ENCODE measurements around the gene BNIP2. TPM values are rescaled to one million over a fixed set of nuclear protein-coding genes. Genes with fewer than 3 reads are reported as not detected.
"Not testable (repeated sequence)": the region's sequence is repeated elsewhere in the genome, so short reads cannot be mapped to it uniquely, and the experiment has no call there.

BNIP2 gene
- total and polyA plus RNA-seq, 2 donors, result 63.9 to 66.9 TPM

DNA sequence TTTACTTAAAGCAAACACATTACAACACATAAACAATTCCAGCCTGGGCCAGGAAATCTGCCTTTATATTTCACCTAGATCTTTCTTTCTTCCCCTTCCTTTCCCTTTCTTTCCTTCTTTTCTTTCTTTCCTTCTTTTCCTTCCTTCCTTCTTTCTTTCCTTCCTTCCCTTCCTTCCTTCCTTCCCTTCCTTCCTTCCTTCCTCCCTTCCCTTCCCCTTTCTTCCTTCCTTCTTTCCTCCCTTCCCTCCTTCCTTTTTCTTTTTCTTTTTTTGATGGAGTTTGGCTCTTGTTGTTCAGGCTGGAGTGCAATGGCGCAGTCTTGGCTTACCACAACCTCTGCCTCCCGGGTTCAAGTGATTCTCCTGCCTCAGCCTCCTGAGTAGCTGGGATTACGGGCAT is 24.1 kb upstream of the BNIP2 start:
- Histone ChIP-seq H3K9me3 (ENCODE audit: control insufficient read depth in 2 of 2, insufficient read depth in 1 of 2, low read length in 1 of 2) (no peaks in the 10 kb centered on the region), H3K4me1 (ENCODE audit: control insufficient read depth in 2 of 2, insufficient read depth in 2 of 2, low read length in 2 of 2) (no peaks in the 10 kb centered on the region), H3K36me3 (ENCODE audit: control insufficient read depth in 2 of 2, insufficient read depth in 2 of 2, low read length in 1 of 2) (no peaks in the 10 kb centered on the region), H3K27ac (ENCODE audit: low read depth in 1 of 2, low read length in 1 of 2) (no peak overlapping the region), H3K27me3 (ENCODE audit: control insufficient read depth in 2 of 2, insufficient read depth in 1 of 2, low read length in 1 of 2) (no peaks in the 10 kb centered on the region), H3K4me3 (ENCODE audit: low read length in 2 of 2) (no peak overlapping the region)
- 98% methylated on average over 3 of the region's 3 CpGs for WGBS
- no peak for DNase-seq (ENCODE audit: low read depth in 6 of 9, low spot score in 9 of 9)

GRCh38 chr15:59711451-59712243 is 22.5 kb upstream of the BNIP2 start:
- Histone ChIP-seq H3K9me3 (ENCODE audit: control insufficient read depth in 2 of 2, insufficient read depth in 1 of 2, low read length in 1 of 2) (no peaks in the 10 kb centered on the region), H3K4me3 (ENCODE audit: low read length in 2 of 2) (no peak overlapping the region), H3K27ac (ENCODE audit: low read depth in 1 of 2, low read length in 1 of 2) (no peak overlapping the region), H3K36me3 (ENCODE audit: control insufficient read depth in 2 of 2, insufficient read depth in 2 of 2, low read length in 1 of 2) (no peaks in the 10 kb centered on the region), H3K27me3 (ENCODE audit: control insufficient read depth in 2 of 2, insufficient read depth in 1 of 2, low read length in 1 of 2) (no peaks in the 10 kb centered on the region), H3K4me1 (ENCODE audit: control insufficient read depth in 2 of 2, insufficient read depth in 2 of 2, low read length in 2 of 2) (no peaks in the 10 kb centered on the region)
- WGBS, result 95% methylated on average over 4 of the region's 4 CpGs
- no peak for DNase-seq (ENCODE audit: low read depth in 6 of 9, low spot score in 9 of 9)

- DNase-seq (ENCODE audit: low read depth in 6 of 9, low spot score in 9 of 9), result no peak
- no peak overlapping the region for H3K27ac ChIP-seq (ENCODE audit: low read depth in 1 of 2, low read length in 1 of 2)
- no peak overlapping the region for H3K4me3 ChIP-seq (ENCODE audit: low read length in 2 of 2)
- no peaks in the 10 kb centered on the region for H3K4me1 ChIP-seq (ENCODE audit: control insufficient read depth in 2 of 2, insufficient read depth in 2 of 2, low read length in 2 of 2)
- H3K36me3 ChIP-seq (ENCODE audit: control insufficient read depth in 2 of 2, insufficient read depth in 2 of 2, low read length in 1 of 2), result no peaks in the 10 kb centered on the region
- WGBS, result 98% methylated on average over 4 of the region's 4 CpGs
- no peaks in the 10 kb centered on the region for H3K27me3 ChIP-seq (ENCODE audit: control insufficient read depth in 2 of 2, insufficient read depth in 1 of 2, low read length in 1 of 2)
- H3K9me3 ChIP-seq (ENCODE audit: control insufficient read depth in 2 of 2, insufficient read depth in 1 of 2, low read length in 1 of 2), result no peaks in the 10 kb centered on the region
These were observed 18.5 kb upstream of the BNIP2 start for GRCh38 chr15:59707619-59708018.

DNA sequence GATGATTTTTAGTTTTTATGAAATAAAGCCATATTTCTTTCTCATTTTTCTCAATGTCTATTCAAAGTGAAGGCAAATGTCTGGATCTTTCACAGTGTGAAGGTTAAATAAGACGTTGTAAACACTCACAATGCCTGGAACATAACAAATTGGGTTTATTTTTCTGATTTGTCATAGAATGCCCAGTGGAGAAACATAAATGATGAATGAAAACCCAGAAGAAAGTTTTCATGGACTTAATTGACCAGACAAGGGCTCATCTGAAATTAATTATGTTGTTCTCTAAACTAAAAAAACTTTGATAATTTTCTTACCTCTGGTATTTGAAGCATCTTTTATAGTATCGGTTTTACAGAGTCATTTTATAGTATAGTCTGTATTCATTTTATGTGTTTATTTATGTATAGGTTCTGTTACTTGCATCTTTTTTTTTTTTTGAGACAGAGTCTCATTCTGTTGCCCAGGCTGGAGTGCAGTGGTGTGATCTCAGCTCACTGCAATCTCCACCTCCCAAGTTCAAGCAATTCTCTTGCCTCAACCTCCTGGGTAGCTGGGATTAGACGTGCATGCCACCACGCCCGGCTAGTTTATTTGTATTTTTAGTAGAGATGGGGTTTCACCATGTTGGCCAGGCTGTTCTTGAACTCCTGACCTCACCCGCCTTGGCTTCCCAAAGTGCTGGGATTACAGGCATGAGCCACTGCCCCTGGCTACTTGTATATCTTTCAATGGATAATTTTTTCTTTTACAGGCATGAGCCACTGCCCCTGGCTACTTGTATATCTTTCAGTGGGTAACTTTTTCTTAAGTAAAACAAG is 15.1 kb upstream of the BNIP2 start:
- 93% methylated on average over 6 of the region's 6 CpGs for WGBS
- no peak for DNase-seq (ENCODE audit: low read depth in 6 of 9, low spot score in 9 of 9)
- Histone ChIP-seq H3K4me1 (ENCODE audit: control insufficient read depth in 2 of 2, insufficient read depth in 2 of 2, low read length in 2 of 2) (no peaks in the 10 kb centered on the region), H3K4me3 (ENCODE audit: low read length in 2 of 2) (no peak overlapping the region), H3K9me3 (ENCODE audit: control insufficient read depth in 2 of 2, insufficient read depth in 1 of 2, low read length in 1 of 2) (no peaks in the 10 kb centered on the region), H3K27me3 (ENCODE audit: control insufficient read depth in 2 of 2, insufficient read depth in 1 of 2, low read length in 1 of 2) (no peaks in the 10 kb centered on the region), H3K27ac (ENCODE audit: low read depth in 1 of 2, low read length in 1 of 2) (no peak overlapping the region), H3K36me3 (ENCODE audit: control insufficient read depth in 2 of 2, insufficient read depth in 2 of 2, low read length in 1 of 2) (no peaks in the 10 kb centered on the region)

GRCh38 chr15:59702351-59702750 is 13.2 kb upstream of the BNIP2 start:
- H3K4me1 ChIP-seq (ENCODE audit: control insufficient read depth in 2 of 2, insufficient read depth in 2 of 2, low read length in 2 of 2), result no peaks in the 10 kb centered on the region
- H3K27me3 ChIP-seq (ENCODE audit: control insufficient read depth in 2 of 2, insufficient read depth in 1 of 2, low read length in 1 of 2), result no peaks in the 10 kb centered on the region
- H3K36me3 ChIP-seq (ENCODE audit: control insufficient read depth in 2 of 2, insufficient read depth in 2 of 2, low read length in 1 of 2), result no peaks in the 10 kb centered on the region
- DNase-seq (ENCODE audit: low read depth in 6 of 9, low spot score in 9 of 9), result no peak
- H3K27ac ChIP-seq (ENCODE audit: low read depth in 1 of 2, low read length in 1 of 2), result no peak overlapping the region
- no peaks in the 10 kb centered on the region for H3K9me3 ChIP-seq (ENCODE audit: control insufficient read depth in 2 of 2, insufficient read depth in 1 of 2, low read length in 1 of 2)
- H3K4me3 ChIP-seq (ENCODE audit: low read length in 2 of 2), result no peak overlapping the region

GRCh38 chr15:59701880-59702279 is 12.8 kb upstream of the BNIP2 start:
- H3K9me3 ChIP-seq (ENCODE audit: control insufficient read depth in 2 of 2, insufficient read depth in 1 of 2, low read length in 1 of 2), result no peaks in the 10 kb centered on the region
- no peaks in the 10 kb centered on the region for H3K36me3 ChIP-seq (ENCODE audit: control insufficient read depth in 2 of 2, insufficient read depth in 2 of 2, low read length in 1 of 2)
- H3K27me3 ChIP-seq (ENCODE audit: control insufficient read depth in 2 of 2, insufficient read depth in 1 of 2, low read length in 1 of 2), result no peaks in the 10 kb centered on the region
- 96% methylated on average over 4 of the region's 4 CpGs for WGBS
- no peaks in the 10 kb centered on the region for H3K4me1 ChIP-seq (ENCODE audit: control insufficient read depth in 2 of 2, insufficient read depth in 2 of 2, low read length in 2 of 2)
- no peak for DNase-seq (ENCODE audit: low read depth in 6 of 9, low spot score in 9 of 9)
- H3K4me3 ChIP-seq (ENCODE audit: low read length in 2 of 2), result no peak overlapping the region
- no peak overlapping the region for H3K27ac ChIP-seq (ENCODE audit: low read depth in 1 of 2, low read length in 1 of 2)

DNA sequence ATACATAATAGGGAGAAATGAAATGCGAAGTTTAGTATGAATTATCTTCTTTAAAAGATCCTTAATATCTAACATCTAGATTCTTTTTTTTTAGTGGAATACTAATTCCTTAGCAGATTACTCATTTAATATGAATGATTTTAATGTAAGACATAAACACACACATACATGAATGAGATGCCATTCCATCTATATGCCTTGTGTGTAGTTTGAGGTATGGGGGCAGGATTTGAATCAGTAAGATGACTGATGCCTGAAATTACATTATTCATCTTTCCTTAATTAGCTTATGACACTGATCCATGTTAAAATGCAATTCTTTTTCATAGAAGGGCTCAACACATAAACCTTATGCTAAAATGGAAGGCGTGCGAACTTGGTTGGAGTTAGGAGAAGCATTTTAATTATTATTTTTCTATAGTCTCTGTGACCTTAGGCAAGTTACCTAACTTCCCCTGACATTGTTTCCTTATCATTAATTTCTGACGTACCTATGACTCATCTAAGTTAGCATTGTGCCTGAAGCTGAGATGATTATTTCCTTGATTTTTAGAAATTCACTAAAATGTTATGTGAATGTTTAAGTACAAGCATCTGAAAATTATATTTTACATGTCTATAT is 10.8 kb upstream of the BNIP2 start:
- Histone ChIP-seq H3K4me3 (ENCODE audit: low read length in 2 of 2) (no peak overlapping the region), H3K4me1 (ENCODE audit: control insufficient read depth in 2 of 2, insufficient read depth in 2 of 2, low read length in 2 of 2) (no peaks in the 10 kb centered on the region), H3K27me3 (ENCODE audit: control insufficient read depth in 2 of 2, insufficient read depth in 1 of 2, low read length in 1 of 2) (no peaks in the 10 kb centered on the region), H3K27ac (ENCODE audit: low read depth in 1 of 2, low read length in 1 of 2) (no peak overlapping the region), H3K9me3 (ENCODE audit: control insufficient read depth in 2 of 2, insufficient read depth in 1 of 2, low read length in 1 of 2) (no peaks in the 10 kb centered on the region), H3K36me3 (ENCODE audit: control insufficient read depth in 2 of 2, insufficient read depth in 2 of 2, low read length in 1 of 2) (no peaks in the 10 kb centered on the region)
- 97% methylated on average over 4 of the region's 4 CpGs for WGBS
- no peak for DNase-seq (ENCODE audit: low read depth in 6 of 9, low spot score in 9 of 9)

GRCh38 chr15:59698065-59698464 is 8.9 kb upstream of the BNIP2 start:
- not testable (repeated sequence) for DNase-seq (ENCODE audit: low read depth in 6 of 9, low spot score in 9 of 9); H3K27me3 ChIP-seq (ENCODE audit: control insufficient read depth in 2 of 2, insufficient read depth in 1 of 2, low read length in 1 of 2); H3K27ac ChIP-seq (ENCODE audit: low read depth in 1 of 2, low read length in 1 of 2); H3K4me3 ChIP-seq (ENCODE audit: low read length in 2 of 2); H3K36me3 ChIP-seq (ENCODE audit: control insufficient read depth in 2 of 2, insufficient read depth in 2 of 2, low read length in 1 of 2); H3K4me1 ChIP-seq (ENCODE audit: control insufficient read depth in 2 of 2, insufficient read depth in 2 of 2, low read length in 2 of 2); H3K9me3 ChIP-seq (ENCODE audit: control insufficient read depth in 2 of 2, insufficient read depth in 1 of 2, low read length in 1 of 2)
- whole genome bisulfite sequencing, result 96% methylated on average over 4 of the region's 4 CpGs

GRCh38 chr15:59696332-59696731 is 7.2 kb upstream of the BNIP2 start:
- whole genome bisulfite sequencing, result 97% methylated on average over 4 of the region's 4 CpGs
- Histone ChIP-seq H3K27me3 (ENCODE audit: control insufficient read depth in 2 of 2, insufficient read depth in 1 of 2, low read length in 1 of 2) (no peaks in the 10 kb centered on the region), H3K4me3 (ENCODE audit: low read length in 2 of 2) (no peak overlapping the region), H3K36me3 (ENCODE audit: control insufficient read depth in 2 of 2, insufficient read depth in 2 of 2, low read length in 1 of 2) (no peaks in the 10 kb centered on the region), H3K9me3 (ENCODE audit: control insufficient read depth in 2 of 2, insufficient read depth in 1 of 2, low read length in 1 of 2) (no peaks in the 10 kb centered on the region), H3K4me1 (ENCODE audit: control insufficient read depth in 2 of 2, insufficient read depth in 2 of 2, low read length in 2 of 2) (no peaks in the 10 kb centered on the region), H3K27ac (ENCODE audit: low read depth in 1 of 2, low read length in 1 of 2) (no peak overlapping the region)
- no peak for DNase-seq (ENCODE audit: low read depth in 6 of 9, low spot score in 9 of 9)

Data from thymus (tissue), 11 donors.